GM19099 (cell line): ENCODE results near the gene AGTRAP.

Experiments
- POLR2A ChIP-seq: IDR thresholded peaks from 3 replicates; pipeline ENCODE4 v1.6.1; 2011; ENCODE audit warnings: low read depth; ENCODE audit not compliant: insufficient read length; ENCODE audit errors: extremely low read depth

Gene AGTRAP

DNA sequence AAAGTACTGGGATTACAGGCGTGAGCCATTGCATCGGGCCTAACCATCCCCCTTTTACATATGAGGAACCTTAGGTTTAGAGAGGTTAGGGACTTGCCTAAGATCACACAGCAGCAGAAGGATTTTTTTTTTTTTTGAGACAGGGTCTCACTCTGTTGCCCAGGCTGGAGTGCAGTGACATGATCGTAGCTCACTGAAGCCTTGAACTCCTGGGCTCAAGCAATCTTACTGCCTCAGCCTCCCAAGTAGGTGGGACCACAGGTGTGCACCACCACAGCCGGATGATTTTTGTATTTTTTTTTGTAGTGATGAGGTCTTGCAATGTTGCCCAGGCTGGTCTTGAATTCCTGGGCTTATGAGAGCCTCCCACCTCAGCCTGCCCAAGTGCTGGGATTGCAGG lies 23.9 kb downstream of the AGTRAP start:
- no peak for TF ChIP-seq POLR2A

DNA sequence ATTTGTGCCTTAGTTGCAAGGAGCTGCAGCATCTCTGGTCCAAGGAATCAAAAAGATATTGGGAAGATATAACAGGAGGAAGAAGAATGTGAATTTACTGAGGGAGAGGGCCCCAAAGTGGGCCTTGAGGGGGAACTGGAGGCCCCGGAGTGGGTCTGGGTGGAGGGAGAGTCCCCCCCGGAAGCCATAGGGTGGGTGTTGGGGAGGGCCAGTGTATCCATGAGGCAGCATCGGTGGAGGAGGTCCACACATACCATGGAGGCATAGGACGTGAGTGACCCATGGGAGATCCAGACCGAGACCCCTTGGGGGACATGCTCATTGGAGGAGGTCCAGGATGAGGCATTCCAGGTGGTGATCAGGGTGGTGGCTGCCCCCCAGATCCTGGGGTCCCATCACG lies 25.3 kb downstream of the AGTRAP start:
- no peak for TF ChIP-seq POLR2A

DNA sequence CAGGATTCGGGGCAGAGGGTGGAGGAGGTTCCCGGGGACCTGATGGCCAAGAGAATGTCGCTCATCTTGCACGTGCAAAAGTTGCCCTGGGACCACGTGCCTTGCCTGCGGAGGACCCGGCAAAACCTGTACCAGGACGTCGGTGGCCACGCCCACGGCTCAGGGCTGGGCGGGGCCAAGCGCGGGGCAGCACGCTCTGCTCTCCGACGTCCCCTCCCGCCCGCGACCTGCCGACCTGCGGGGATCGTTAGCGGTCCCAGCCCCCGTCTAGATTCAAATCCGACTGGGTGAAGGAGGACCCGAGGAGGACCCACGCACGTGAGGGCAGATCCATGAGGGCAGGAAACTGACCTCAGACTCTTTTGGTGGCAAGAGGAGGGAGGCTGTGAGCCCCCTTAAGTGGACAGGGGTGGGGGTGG lies 26.1 kb downstream of the AGTRAP start, which contains the start of gene C1orf167:
TSS of gene C1orf167 (plus strand) at position 206 of the 419 bp plus-strand sequence. CDS start 2,208 bp downstream, outside the sequence.
- no peak for TF ChIP-seq POLR2A

DNA sequence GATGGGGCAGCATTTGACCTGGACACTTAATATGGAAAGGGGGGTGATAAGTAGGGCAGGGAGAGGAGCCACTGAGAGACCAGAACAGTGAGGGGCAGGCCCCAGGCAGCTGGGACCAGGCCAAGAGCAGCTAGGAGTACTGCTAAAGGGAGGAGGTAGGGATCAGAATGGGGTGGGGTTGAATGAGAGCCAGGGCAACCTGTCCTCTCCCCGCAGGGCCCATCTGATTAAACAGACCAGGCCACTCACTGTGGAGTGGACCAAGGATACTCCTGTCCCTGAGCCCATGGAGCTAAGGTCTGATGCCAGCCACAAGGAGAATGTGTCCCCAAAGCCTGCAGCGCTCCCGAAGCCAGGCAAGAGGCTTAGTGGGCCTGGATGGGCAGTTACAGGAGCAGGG lies 28.2 kb downstream of the AGTRAP start:
- no peak for TF ChIP-seq POLR2A

DNA sequence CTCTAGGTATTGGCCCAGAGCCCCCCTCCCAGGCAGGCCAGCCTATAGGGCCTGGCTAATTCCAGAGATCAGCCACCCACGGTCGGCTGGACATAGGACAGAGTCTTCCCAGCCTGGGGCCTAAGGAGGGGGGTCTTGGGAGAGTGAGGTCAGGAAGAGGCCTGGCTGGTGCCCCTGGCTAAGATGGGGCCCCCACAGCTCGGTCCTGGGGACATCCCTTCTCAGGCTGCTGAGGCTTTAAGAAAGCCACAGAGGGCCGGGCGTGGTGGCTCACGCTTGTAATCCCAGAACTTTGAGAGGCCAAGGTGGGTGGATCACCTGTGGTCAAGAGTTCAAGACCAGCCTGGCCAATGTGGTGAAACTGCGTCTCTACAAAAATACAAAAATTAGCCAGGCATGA lies 28.6 kb downstream of the AGTRAP start:
- no peak for TF ChIP-seq POLR2A

DNA sequence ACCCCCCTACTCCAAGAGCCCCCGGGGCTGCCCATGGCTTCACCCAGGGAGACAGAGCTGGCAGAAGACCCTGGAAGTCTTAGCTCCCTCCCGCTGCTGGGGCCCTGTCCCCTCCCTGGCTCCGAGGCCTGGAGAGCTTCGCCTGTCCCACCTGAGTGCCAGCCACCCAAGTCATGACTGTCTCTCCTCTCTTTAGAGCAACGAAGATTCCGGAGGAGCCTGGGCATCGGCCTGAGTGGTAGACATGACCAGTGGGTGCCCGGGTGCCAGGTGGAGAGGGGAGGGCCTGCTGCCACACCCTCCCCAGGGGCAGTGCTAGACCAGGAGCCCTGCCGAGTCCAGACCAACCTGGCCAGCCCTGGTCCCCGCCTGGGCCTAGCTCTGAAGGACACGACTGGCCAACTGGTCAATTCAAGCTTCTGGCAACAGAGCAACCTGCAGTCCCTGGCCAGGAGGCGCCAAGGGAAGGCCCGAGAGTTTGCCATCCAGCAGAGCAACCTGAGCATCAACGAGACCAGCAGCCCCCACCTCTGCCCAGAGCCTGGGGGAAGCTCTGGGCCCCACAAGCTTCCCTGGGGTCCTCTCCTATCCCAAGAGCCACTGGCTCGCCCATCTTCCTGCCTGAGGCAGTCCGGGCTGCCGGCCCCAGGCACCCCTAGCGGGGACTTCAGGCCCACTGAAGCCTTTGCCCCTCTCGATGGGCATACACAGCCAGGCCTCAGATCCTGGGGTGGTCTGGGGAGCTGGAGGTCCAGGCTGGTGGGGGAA lies 29.9 kb downstream of the AGTRAP start:
- no peak for TF ChIP-seq POLR2A

DNA sequence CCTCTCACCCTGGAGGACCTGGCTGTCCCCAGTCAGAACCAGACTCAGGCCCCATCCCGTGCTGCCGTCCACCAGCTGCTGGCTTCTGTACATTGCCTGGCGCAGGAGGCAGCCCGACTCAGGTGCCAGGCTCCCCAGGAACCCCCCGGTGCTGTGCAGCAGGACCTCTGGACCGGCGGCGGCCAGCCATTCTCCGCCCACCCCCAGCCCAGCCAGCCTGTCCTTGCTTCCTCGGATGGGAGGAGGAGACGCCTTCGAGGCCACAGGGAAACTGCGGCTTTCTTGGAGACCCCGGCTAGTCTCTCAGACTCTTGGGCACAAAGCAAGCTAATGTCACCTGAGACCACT lies 30.5 kb downstream of the AGTRAP start:
- no peak for TF ChIP-seq POLR2A

DNA sequence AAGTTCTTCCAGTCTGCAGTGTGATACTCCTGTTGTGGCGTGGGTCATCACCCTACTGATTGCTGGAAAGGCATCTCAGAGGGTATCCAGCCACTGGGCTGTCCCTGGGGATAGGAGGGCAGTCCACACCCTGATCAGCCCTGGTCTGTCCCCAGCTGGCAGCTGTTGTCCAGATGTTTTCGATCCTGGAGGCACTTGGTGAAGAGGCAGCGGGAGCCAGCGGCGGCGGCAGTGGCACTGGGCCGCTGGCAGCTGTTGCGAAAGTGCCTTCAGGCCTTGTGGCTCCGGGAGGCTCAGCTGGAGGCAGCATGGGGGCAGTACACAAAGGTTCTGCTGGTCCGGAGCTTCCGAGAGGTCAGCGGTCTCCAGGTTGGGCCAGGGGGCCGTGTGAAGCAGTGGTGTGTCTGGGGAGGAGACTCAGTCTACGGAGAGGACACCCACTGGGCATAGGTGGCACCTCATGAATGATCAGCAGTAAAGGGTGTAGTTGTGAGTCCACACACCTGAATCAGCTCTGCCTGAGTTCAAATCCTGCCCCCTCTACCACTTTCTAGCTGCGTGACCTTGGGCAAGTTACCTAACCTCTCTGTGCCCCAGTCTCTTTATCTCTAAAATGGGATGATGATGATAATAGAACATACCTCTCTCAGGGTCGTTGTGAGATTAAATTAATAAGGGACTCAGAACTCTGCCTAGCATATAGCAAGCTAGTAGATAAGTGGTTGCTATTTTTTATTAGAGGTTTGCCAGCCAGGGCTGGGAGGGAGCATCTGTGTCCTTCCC lies 32.2 kb downstream of the AGTRAP start:
- no peak for TF ChIP-seq POLR2A

DNA sequence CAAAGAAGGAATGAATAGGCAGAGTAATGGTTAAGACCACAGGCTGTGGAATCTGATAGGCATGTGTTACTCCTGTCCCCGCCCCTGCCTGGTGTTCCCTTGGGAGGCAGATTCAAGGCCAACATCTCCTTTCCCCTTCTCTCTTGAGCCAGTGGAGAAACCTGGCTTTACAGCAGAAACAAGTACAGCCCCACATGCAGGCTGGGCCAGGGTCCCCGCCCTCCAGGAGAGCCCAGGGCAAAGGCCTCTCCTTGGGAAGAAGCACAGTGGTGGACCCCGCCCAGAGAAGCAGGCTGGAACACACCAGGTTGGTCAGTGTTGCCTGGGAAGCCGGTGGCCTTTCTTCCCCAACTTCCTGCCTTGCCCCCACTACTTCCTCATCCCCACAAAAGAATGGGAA lies 32.9 kb downstream of the AGTRAP start:
- TF ChIP-seq POLR2A: no peak

DNA sequence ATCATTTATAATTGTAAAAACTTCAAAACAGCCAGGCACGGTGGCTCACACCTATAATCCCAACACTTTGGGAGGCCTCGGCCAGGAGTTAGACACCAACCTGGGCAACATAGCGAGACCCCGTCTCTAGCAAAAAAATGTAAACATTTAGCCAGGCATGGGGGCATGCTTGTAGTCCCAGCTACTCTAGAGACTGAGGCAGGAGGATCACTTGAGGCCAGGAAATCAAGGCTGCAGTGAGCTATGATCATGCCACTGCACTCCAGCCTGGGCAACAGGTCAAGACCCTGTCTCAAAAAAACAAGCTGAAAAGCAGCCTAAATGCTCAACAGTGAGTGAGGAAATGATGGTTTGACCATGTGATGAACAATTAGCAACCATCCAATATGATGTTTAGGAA lies 33.3 kb downstream of the AGTRAP start:
- TF ChIP-seq POLR2A: no peak

DNA sequence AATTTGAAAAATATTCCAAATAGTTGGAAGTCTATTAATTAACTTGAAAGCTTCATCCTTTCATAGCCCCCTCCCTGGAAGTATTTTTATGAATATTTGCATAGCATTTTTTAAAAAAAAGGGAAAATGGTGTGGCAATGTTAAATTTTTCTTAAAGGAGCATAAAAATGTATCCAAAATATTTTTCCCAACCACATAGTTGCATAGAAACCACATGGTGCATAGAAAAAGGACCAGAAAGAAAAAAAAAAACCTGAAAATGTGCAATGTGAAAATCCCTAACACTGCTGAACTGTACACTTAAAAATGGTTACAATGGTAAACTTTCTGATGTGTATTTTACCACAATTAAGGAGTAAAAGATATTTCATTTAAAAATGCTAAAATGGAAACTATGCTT lies 34.1 kb downstream of the AGTRAP start:
- no peak for TF ChIP-seq POLR2A

DNA sequence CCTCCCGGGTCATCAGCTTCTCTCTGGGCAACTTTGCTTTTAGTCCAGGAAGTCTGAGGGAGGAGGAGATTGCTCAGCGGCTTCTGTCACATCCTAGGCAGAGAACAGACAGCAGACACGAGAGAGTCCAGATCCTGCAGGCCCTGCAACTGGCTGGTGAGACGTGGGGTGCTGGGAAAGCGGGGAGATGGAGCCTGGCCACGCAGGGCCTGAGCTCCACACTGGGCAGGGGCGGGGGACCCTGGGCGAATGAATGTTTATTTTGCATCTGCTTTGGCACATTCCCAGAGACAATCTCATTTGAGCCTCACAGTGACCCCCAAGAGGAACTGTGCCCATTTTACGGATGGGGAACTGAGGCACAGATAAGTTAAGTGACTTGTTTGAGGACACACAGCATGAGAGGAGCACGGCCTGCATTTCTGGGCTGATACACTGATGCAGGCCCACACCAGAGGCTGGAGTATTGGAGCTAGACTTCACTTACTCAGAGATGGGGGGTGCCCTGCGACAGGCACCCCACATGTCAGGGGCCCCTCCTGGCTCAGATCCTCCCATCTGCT lies 35.6 kb downstream of the AGTRAP start:
- TF ChIP-seq POLR2A: no peak

DNA sequence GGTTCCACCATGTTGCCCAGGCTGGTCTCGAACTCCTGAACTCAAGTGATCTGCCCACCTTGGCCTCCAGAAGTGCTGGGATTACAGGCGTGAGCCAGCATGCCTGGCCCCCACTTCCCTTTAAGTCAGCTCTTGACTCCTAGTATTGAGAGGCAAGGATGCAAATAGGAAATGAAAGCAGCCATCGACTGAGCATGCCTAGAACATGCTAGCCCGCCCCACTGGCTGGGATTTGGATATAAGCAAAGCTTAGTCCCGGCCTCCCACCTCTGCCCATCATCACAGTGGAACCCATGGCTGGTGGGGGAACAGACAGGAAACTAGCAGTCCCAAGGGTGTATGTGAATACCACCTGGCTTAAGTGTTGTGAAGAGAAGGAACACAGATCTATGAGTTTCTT lies 36.5 kb downstream of the AGTRAP start:
- no peak for TF ChIP-seq POLR2A

DNA sequence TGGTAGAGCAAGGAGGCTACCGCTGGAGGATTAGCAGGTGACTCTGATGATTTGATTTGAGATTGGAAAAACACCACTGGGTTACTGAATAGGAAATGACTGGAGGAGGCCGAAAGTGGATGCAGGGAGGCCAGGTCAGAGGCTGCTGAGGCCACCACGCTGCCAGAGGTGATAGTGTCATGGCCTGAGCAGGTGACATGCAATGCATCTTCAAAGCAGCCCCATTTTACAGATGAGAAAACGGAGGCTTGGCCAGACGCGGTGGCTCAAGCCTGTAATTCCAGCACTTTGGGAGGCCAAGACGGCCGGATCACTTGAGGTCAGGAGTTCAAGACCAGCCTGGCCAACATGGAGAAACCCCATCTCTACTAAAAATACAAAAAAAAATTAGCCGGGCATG lies 38.8 kb downstream of the AGTRAP start:
- no peak for TF ChIP-seq POLR2A

DNA sequence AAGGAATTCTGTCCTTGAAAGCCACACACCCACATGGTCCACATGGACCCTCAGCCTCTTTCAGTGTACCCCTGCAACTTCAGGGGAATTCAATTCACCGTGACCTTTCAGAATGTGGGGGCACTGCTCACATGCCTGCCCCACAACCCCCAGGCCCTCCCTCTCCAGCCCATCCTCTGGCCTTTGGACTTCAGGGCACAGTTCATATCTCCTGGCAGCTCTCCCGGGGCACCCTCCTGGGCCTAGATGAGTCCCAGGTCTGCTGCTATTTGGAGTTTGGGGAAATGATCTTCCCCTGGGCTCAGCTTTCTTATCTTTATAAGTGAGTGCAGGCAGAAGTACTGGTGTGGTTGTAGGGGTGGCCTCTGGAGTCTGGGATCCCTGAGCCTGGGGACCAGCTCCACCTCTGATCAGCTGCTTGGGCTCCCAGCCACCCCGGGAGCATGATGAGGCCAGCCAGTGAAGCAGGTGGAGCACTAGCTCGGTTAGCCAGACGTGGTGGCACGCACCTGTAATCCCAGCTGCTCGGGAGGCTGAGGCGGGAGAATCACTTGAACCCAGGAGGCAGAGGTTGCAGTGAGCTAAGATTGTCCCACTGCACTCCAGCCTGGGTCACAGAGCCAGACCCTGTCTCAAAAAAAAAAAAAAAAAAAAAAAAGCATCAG lies 41.9 kb downstream of the AGTRAP start:
- no peak for TF ChIP-seq POLR2A
